GF-D8 (cell line): ENCODE results near the gene DENND1B.
"Not testable (repeated sequence)": the region's sequence is repeated elsewhere in the genome, so short reads cannot be mapped to it uniquely, and the experiment has no call there.

Source experiments
- DNase-seq: peaks from one replicate; lab custom pipeline; 2025; lab: John Stamatoyannopoulos, UW

Gene DENND1B

DNA sequence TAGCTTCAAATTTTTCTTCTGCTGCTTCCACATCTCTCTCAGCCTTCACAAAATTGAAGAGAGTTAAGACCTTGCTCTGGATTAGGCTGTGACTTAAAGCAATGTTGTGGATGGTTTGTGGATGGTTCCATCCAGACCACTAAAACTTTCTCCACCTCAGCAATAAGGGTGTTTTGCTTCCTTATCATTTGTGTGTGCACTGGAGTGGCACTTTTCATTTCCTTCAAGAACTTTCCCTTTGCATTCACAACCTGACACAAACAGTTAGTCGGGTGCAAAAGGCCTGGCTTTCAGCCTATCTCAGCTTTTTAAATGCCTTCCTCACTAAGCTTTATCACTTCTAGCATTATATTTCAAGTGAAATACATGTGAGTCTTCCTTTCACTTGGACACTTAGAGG is 30.3 kb downstream of the DENND1B start:
- DNase-seq, result no peak

GRCh38 chr1:197743578-197743977 is 31.7 kb downstream of the DENND1B start:
- no peak for DNase-seq

DNA sequence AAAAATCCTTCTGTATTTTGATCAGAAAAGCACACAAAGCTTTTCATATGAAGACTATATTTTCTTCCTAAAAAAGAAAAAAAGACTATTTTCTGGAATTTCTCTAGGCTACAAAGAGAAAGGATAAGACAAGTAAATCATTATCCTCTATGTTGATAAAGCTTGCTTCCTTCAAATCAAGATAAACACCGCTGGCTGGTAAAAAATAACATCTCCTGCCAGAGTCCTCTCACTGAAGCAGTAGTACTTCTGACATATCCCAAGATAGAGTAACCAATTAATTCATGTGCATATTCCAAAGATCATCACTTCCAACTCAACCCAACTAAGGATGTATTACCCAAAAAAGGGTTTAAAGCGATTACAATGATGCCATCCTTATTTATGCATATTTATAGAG is 34.3 kb downstream of the DENND1B start:
- DNase-seq, result no peak

DNA sequence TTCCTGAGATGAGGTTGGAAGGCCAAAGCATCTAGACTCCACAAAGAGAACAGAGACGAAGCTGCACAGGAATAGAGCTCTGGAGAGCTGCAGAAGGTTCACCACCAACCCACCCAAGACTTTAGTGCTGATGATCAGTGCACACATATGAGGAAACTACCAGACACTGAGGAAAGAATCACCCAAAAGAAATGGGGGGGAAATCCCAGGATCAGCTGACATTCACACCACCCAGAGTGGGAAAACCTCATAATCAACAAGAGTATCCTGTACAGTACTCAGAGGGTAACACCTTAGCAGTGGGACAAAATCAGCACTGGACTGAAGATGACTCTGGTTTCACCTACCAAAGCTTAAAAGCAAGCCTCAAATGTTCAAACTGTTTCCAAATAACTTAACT is 36.4 kb downstream of the DENND1B start:
- DNase-seq, result no peak

- DNase-seq, result no peak
Observed at GRCh38 chr1:197737916-197738315, 37.4 kb downstream of the DENND1B start.

DNA sequence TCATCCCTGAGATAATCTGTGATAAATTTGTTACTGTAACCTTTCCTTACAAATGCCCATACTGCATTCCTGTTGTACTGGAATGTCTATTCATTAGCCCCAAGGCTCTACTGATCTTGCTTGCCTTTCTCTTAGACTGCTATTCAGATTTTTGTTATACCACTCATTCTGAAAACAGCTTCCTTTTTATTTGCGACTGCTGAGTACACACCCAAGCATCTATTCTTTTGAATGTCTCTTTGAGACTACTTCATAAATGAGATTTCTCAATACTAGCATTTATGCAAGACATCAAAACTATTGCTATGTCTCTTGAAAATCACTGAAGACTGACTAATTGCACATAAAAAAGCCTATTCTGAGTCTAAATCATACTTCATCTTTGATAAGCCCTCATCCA is 38.6 kb downstream of the DENND1B start:
- DNase-seq, result no peak

GRCh38 chr1:197735461-197735860 is 39.8 kb downstream of the DENND1B start:
- DNase-seq, result no peak

- no peak for DNase-seq
Observed at GRCh38 chr1:197733324-197733723, 42.0 kb downstream of the DENND1B start.

DNA sequence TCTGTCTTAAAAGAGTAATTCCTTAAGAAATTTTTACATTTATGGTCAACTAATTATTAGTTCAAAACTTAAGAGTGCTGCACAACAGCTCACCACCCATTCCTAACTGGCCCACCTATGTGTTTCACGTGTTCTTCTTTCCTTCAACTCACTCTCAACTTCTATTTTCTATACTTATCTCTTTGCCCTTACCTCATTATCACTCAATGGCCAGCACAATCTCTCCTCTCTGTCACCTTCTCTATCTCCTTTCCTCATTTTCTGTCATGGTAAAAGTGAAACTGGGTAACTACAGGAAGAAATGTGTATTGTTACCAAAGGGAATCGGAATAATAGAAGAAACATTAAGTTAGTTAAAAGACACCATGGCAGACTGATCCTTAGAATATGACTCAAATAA is 43.1 kb downstream of the DENND1B start:
- no peak for DNase-seq

DNA sequence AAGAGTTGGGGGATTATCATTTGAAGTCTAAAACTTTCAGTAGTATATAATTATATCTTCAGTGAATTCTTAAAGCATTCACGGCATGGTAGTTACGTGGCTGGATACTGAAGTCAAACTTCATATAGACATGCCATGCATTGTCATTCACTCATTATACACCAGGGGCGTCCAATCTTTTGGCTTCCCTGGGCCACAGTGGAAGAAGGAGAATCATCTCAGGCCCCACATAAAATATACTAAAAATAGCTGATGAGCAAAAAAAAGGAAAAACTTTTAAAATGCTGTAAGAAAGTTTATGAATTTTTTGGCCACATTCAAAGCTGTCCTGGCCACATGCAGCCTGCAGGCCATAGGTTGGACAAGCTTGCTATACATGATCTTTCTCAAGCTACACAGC is 43.8 kb downstream of the DENND1B start:
- DNase-seq, result no peak

DNA sequence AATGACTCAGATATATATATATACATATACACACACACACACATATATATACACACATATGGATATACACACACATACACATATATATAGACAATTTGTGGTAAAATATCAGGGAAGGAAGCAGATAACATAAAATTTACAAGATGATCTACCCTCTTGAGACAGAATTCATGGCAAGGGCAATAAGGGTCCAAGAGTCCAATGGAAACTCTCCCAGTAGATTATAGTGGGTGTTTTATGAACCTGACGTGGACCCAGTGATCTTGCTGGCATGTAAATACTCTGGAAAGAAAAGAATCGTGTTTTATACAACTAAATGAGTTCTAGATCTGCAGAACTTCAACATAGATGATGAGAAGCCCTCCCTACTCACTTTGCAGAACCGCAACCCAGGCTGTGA is 49.3 kb downstream of the DENND1B start:
- no peak for DNase-seq

GRCh38 chr1:197725044-197725443 is 50.2 kb downstream of the DENND1B start:
- DNase-seq, result no peak

DNA sequence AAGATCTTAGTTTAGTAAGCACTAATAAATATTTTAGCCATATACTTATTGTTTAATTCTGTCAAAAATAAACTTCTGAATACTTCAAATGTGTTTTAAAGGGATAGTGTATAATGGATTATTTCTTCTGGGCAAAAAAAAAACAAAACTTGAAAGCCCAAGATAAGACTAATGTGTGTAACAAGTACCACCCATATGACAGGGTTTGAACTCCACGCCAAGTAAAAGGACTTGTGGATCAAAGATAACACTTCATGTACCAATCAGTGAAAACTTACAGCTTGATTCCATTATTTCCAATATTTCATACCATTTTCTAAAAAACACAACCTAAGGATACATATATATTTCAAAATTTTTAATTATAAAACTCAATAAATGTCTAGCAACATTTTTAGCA is 59.5 kb downstream of the DENND1B start:
- no peak for DNase-seq

DNA sequence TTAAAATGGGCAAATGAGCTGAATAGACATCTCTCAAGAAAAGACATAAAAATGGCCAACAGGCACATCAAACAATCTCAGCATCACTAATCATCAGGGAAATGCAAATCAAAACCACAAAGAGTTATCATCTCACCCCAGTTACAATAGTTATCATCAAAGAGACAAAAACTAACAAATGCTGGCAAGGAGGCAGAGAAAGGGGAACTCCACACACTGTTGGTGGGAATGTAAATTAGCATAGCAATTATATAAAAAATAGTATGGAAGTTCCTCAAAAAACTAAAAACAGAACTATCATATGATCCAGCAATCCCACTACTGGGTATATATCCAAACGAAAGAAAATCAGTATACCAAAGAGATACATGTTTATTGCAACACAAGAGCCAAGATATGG is 68.7 kb downstream of the DENND1B start:
- DNase-seq, result no peak

DNA sequence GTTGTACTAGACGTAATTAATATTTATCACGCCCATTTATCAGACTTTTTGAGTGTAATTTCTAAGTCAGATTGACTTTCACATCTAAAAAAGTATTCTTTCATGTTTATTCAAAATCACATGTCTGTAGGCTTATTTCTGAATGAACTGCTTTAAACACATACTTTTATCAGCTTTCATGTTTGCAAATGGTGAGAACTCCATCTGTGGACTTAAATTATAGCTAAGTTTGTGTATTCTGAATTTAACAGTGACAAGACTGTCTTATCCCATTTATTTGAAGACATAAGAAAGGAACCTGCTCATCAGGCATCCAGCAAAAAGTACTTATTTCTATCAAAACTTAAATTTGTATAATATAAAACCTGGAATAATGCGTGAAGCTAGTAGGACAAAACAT is 69.3 kb downstream of the DENND1B start:
- DNase-seq, result no peak

DNA sequence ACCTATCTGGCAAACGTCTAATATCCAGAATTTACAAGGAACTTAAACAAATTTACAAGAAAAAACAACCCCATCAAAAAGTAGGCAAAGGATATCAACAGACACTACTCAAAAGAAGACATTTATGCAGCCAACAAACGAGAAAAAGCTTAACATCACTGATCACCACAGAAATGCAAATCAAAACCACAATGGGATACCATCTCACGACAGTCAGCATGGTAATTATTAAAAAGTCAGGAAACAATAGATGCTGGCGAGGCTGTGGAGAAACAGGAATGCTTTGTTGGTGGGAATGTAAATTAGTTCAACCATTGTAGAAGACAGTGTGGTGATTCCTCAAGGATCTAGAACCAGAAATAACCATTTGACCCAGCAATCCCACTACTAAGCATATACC is 74.6 kb downstream of the DENND1B start:
- not testable (repeated sequence) for DNase-seq

DNA sequence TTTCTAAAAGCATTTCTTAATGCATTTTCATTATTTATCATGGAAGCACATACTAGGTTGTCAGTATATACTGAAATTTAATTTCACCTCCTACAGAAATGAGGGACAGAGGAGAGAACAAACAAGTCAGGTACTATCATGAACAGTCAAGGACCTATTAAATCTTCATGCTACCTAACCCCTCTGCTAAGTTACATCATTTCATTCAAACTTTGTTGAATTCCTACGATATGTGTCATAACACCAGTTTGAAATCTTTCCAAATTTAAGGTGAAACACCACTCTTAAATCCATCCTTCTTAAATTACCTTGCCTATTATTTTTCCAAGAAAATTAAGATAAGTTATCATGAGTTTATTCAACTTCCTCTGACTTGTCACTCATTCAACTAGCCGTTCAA is 78.9 kb downstream of the DENND1B start:
- DNase-seq, result no peak

DNA sequence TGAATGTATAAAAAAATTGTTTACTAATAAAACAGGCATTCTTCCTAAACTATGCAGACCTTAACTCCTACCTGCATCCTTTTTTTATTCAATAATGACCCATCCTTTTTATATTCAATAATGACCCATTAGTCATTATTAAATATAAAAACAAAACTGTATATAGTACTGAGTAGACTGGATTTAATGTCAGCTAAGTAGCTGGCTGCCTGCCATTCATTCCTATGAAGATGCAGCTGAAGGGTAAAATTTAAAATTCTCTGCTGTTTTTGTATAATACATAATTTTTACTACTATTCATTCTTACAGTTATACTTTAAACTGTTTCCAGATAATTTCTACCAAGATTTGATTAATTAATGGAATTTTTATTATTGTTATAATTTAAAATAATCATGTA is 79.3 kb downstream of the DENND1B start:
- no peak for DNase-seq

- DNase-seq, result no peak
Observed at GRCh38 chr1:197692965-197693364, 82.3 kb downstream of the DENND1B start.

GRCh38 chr1:197691816-197692215 is 83.5 kb downstream of the DENND1B start:
- DNase-seq, result no peak

DNA sequence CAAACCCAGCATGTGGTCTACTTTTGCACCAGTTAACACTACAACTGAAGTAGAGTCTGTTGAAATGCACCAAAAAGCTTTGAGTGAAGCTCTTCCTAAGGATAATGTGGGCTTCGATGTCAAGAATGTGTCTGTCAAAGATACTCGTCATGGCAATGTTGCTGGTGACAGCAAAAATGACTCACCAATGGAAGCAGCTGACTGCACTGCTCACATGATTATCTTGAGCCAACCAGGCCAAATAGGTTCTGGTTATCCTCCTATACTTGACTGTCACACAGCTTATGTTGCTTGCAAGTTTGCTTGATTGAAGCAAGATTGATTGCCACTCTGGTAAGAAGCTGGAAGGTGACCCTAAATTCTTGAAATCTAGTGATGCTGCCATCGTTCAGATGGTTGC is 85.2 kb downstream of the DENND1B start:
- no peak for DNase-seq

- DNase-seq, result no peak
Observed at GRCh38 chr1:197688233-197688632, 87.0 kb downstream of the DENND1B start.

DNA sequence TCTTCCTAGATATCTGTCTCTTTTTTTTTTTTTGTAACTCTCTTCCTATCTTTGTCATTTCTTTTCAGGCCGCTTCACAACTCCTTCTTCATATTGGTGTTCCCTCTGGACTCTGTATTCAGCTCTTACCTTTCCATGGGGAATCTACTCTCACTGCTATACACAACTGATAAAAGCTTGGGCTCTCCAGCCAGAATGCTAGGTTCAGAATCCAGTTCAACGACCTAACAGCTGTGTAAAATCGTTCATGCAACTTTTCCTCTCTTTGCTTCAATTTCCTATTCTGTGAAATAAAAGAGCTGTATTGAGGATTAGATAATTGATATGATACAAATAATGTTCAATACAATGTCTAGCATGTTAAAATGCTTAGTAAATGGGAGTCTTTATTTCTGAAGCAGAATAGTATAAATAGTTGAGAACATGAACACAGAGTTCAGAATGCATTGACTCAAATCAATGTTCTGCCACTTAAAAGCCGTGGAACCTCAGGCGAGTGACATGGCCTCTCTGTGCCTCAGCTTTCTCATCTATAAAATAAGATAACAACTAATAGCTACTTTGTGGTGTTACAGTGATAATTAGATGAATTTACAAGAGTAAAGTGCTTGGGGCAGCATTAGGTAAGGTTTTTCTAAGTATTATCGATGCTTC is 88.5 kb downstream of the DENND1B start:
- DNase-seq, result no peak

DNA sequence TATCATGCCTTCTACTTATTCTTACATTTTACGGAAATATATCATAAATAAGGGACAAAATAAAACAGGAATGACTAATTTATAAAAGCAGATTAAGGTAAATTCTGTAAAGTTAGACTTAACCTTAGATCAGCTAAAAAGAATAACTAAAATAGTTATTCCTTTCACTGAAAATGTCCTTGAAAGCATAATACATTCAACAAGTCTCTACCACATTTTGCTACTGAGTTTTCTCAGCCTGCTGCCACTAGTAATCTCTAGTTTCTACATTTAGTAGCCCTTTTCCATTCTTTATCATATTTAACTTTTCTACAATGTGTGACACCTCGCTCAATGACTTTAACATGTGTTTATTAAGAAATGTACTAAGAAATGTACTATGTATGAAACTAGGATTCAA is 89.0 kb downstream of the DENND1B start:
- no peak for DNase-seq

DNA sequence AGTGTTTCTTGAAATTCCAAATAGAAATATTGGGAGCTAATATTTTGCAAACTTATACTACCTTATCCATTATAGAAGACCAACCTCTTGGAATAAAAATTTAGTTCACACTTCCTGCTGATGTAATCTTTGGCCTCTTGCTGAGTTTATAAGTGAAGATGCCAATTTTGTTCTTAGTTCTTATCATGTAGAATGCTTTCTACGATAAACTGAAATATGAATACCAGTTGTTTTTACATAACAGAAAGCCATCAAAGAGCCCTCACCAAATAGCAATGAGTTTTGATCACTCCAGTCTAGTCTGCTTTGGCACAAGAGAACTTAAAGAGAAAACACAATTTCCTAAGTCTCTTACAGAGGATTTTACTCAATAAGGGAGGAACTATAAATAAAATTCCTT is 89.5 kb downstream of the DENND1B start:
- DNase-seq, result no peak
